HCT116 (cell line): Measurements from ENCODE around the gene DLK1. TPM values are rescaled to one million over a fixed set of nuclear protein-coding genes. Genes with fewer than 3 reads are reported as not detected.

ENCODE experiments used
- ATAC-seq: fragments of 200-7000 bp; cut with Tn5 transposase; 2 replicates; pipeline ENCODE4 v1.9.1; 2020; ENCODE audit warnings: mild to moderate bottlenecking, moderate library complexity
- BruUV-seq: library from RNA; stranded (reverse); fragments of 400-500 nt; replicated peaks from 2 replicates; lab custom pipeline; 2021; lab: Mats Ljungman, UMichigan
- CTCF ChIA-PET: fragments of 300-600 bp; sonication (Branson Sonifier 250); formaldehyde crosslinking; loops from one replicate; lab custom pipeline; 2021; ENCODE audit warnings: antibody characterized with exemption; lab: Charles Lee
- POLR2A ChIA-PET: fragments of 300-600, 350-600 bp; sonication (Branson Sonifier 250); formaldehyde crosslinking; loops from one replicate; lab custom pipeline; 2021; ENCODE audit warnings: antibody characterized with exemption; lab: Charles Lee
- RAD21 ChIA-PET, 2 experiments: fragments of 300-600 bp; sonication (Branson Sonifier 250); formaldehyde crosslinking; loops; one replicate each; lab custom pipeline; 2023; ENCODE audit warnings: low total read pairs in 2 of 2; ENCODE audit not compliant: uncharacterized antibody in 2 of 2, unreplicated experiment in 2 of 2, low non-redundant PET in 1 of 2; lab: Charles Lee
- DNase-seq: peaks from one replicate; pipeline ENCODE4 v3.0.0-alpha.2; 2010; ENCODE audit warnings: low read depth, low spot score
- H2AFZ ChIP-seq: fragments of 200-600 bp; shearing (Covaris generic), sonication (generic); 2 replicates; pipeline ENCODE4 v1.6.1; 2017; ENCODE audit warnings: low read depth, mixed run types, mixed read lengths, antibody characterized with exemption, low read length; ENCODE audit not compliant: poor library complexity, severe bottlenecking
- H3K27ac ChIP-seq: 2 replicates; pipeline ENCODE4 v1.5.1; 2012; ENCODE audit warnings: low read depth, low read length
- H3K27me3 ChIP-seq: fragments of 200-600 bp; sonication (generic); 2 replicates; pipeline ENCODE4 v1.6.1; 2016; ENCODE audit warnings: mixed run types, low read length, mixed read lengths; ENCODE audit not compliant: insufficient read depth
- H3K36me3 ChIP-seq, 2 experiments: fragments of 200-500 bp in 1 of 2; fragments of 200-600 bp in 1 of 2; sonication (Bioruptor generic) in 1 of 2; sonication (generic) in 1 of 2; 2 replicates each; pipeline versions ENCODE4 v1.5.1 to v1.6.1; 2014 to 2016; ENCODE audit warnings: low read length in 2 of 2, inconsistent platforms in 1 of 2, mixed read lengths in 1 of 2, mixed run types in 1 of 2; ENCODE audit not compliant: insufficient read depth in 2 of 2, control insufficient read depth in 1 of 2
- H3K4me1 ChIP-seq, 2 experiments: fragments of 200-600 bp in 1 of 2; sonication (generic) in 1 of 2; 2 replicates each; pipeline versions ENCODE4 v1.5.1 to v1.6.1; 2012 to 2017; ENCODE audit warnings: low read length in 2 of 2, inconsistent platforms in 1 of 2, mild to moderate bottlenecking in 1 of 2, mixed read lengths in 1 of 2, mixed run types in 1 of 2, moderate library complexity in 1 of 2; ENCODE audit not compliant: insufficient read depth in 2 of 2, control insufficient read depth in 1 of 2
- H3K4me2 ChIP-seq: fragments of 200-600 bp; sonication (generic); 2 replicates; pipeline ENCODE4 v1.6.1; 2017; ENCODE audit warnings: mixed run types, low read length, mixed read lengths
- H3K4me3 ChIP-seq, 2 experiments: fragments of 200-600 bp in 1 of 2; sonication (generic) in 1 of 2; replicated peaks in 1 of 2; 2 replicates each; pipeline ENCODE4 v1.5.1; 2011 to 2016; ENCODE audit warnings: low read length in 2 of 2, control low read depth in 1 of 2, low read depth in 1 of 2, mild to moderate bottlenecking in 1 of 2, mixed read lengths in 1 of 2, mixed run types in 1 of 2
- H3K79me2 ChIP-seq: fragments of 200-600 bp; sonication (generic); 2 replicates; pipeline ENCODE4 v1.6.1; 2017; ENCODE audit warnings: mild to moderate bottlenecking, mixed run types, low read length, moderate library complexity, mixed read lengths; ENCODE audit not compliant: insufficient read depth
- H3K9ac ChIP-seq: fragments of 200-600 bp; sonication (generic); 2 replicates; pipeline ENCODE4 v1.6.1; 2016; ENCODE audit warnings: low read length, mixed read lengths
- H3K9me2 ChIP-seq: fragments of 200-600 bp; sonication (generic), shearing (Covaris generic); 2 replicates; pipeline ENCODE4 v1.6.1; 2017; ENCODE audit warnings: mixed run types, mild to moderate bottlenecking, moderate library complexity; ENCODE audit not compliant: insufficient read depth
- H3K9me3 ChIP-seq, 2 experiments: fragments of 200-500 bp in 1 of 2; fragments of 200-600 bp in 1 of 2; sonication (Bioruptor generic) in 1 of 2; sonication (generic) in 1 of 2; 2 replicates each; pipeline ENCODE4 v1.6.1; 2014 to 2017; ENCODE audit warnings: low read length in 2 of 2, mixed read lengths in 2 of 2, inconsistent platforms in 1 of 2, low read depth in 1 of 2, mild to moderate bottlenecking in 1 of 2, mixed run types in 1 of 2, moderate library complexity in 1 of 2; ENCODE audit not compliant: control insufficient read depth in 1 of 2, insufficient read depth in 1 of 2
- H4K20me1 ChIP-seq: fragments of 200-600 bp; sonication (generic), shearing (Covaris generic); 2 replicates; pipeline ENCODE4 v1.6.1; 2017; ENCODE audit warnings: mixed run types, mild to moderate bottlenecking, moderate library complexity; ENCODE audit not compliant: insufficient read depth
- CBX3 ChIP-seq: IDR thresholded peaks from 2 replicates; pipeline ENCODE4 v1.6.1; 2012; ENCODE audit warnings: low read depth
- CEBPB ChIP-seq: IDR thresholded peaks from 2 replicates; pipeline ENCODE4 v1.6.1; 2012; ENCODE audit warnings: low read depth
- EGR1 ChIP-seq: IDR thresholded peaks from 2 replicates; pipeline ENCODE4 v1.6.1; 2012; ENCODE audit warnings: low read depth
- ELF1 ChIP-seq: IDR thresholded peaks from 2 replicates; pipeline ENCODE4 v1.6.1; 2012; ENCODE audit warnings: low read depth, borderline replicate concordance
- FOSL1 ChIP-seq: IDR thresholded peaks from 2 replicates; pipeline ENCODE4 v1.6.1; 2012; ENCODE audit warnings: low read depth
- JUND ChIP-seq: IDR thresholded peaks from 2 replicates; pipeline ENCODE4 v1.6.1; 2012
- POLR2A ChIP-seq: IDR thresholded peaks from 2 replicates; pipeline ENCODE4 v1.7.0; 2011; ENCODE audit warnings: borderline replicate concordance; ENCODE audit not compliant: insufficient read depth, insufficient read length; ENCODE audit errors: extremely low read depth
- POLR2AphosphoS5 ChIP-seq: IDR thresholded peaks from 2 replicates; pipeline ENCODE4 v1.6.1; 2011; ENCODE audit warnings: mild to moderate bottlenecking, low read depth, low read length, moderate library complexity
- SP1 ChIP-seq: IDR thresholded peaks from 2 replicates; pipeline ENCODE4 v1.6.1; 2012; ENCODE audit warnings: low read depth
- SRF ChIP-seq: IDR thresholded peaks from 2 replicates; pipeline ENCODE4 v1.6.1; 2012; ENCODE audit warnings: low read depth
- TCF7L2 ChIP-seq: IDR thresholded peaks from 2 replicates; pipeline ENCODE4 v1.7.0; 2011; ENCODE audit warnings: borderline replicate concordance, inconsistent platforms; ENCODE audit not compliant: insufficient read depth, insufficient read length; ENCODE audit errors: extremely low read depth
- YY1 ChIP-seq: IDR thresholded peaks from 2 replicates; pipeline ENCODE4 v1.6.1; 2011; ENCODE audit warnings: low read length, low read depth, moderate library complexity, mild to moderate bottlenecking; ENCODE audit not compliant: insufficient replicate concordance; ENCODE audit errors: extremely low read depth
- ZFX ChIP-seq: fragments of 450-650 bp; IDR thresholded peaks from 2 replicates; pipeline ENCODE4 v1.6.1; 2017
- ZNF274 ChIP-seq: fragments of 200-500 bp; sonication (Bioruptor generic); IDR thresholded peaks from 2 replicates; pipeline ENCODE4 v1.6.1; 2014; ENCODE audit warnings: mild to moderate bottlenecking, low read depth, low read length, inconsistent platforms
- intact Hi-C: fragments of 100-400 bp; cut with micrococcal nuclease; formaldehyde crosslinking; loops from 2 replicates; pipeline ENCODE4 v1.10.0; 2022
- total RNA-seq: library from RNA; stranded (reverse); gene quantifications from one replicate; pipeline ENCODE4 v1.2.1, GENCODE V29; 2021; ENCODE audit not compliant: unreplicated experiment
- TF ChIP-seq, protein P1 (sequence below): IDR thresholded peaks from 2 replicates; pipeline ENCODE4 v1.6.1; 2012
- TF ChIP-seq, protein P2 (sequence below): IDR thresholded peaks from 2 replicates; pipeline ENCODE4 v1.6.1; 2011; ENCODE audit warnings: mild to moderate bottlenecking, low read length, moderate library complexity; ENCODE audit not compliant: insufficient replicate concordance; ENCODE audit errors: extremely low read depth
- TF ChIP-seq, protein P3 (sequence below): IDR thresholded peaks from 2 replicates; pipeline ENCODE4 v1.6.1; 2012
- TF ChIP-seq, protein P4 (sequence below), 3 experiments: fragments of 200-600 bp in 1 of 3; sonication (generic) in 1 of 3; IDR thresholded peaks in 2 of 3; conservative IDR thresholded peaks in 1 of 3; 2 replicates each; pipeline ENCODE4 v1.5.1; 2012 to 2017; ENCODE audit warnings: low read depth in 2 of 3, low read length in 2 of 3, antibody characterized with exemption in 1 of 3, borderline replicate concordance in 1 of 3, control low read depth in 1 of 3, mild to moderate bottlenecking in 1 of 3, mixed read lengths in 1 of 3, mixed run types in 1 of 3, moderate library complexity in 1 of 3; ENCODE audit not compliant: insufficient read depth in 1 of 3

Gene DLK1
- total RNA-seq, 1 experiment from 2014 or later: 1.5 TPM

GRCh38 chr14:100755649-100756048 is 29.0 kb downstream of the DLK1 start (continued):
- TF ChIP-seq, protein P1, sequence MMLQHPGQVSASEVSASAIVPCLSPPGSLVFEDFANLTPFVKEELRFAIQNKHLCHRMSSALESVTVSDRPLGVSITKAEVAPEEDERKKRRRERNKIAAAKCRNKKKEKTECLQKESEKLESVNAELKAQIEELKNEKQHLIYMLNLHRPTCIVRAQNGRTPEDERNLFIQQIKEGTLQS: peak; percentile 38; the same call in 1 of the 2 replicates
- TF ChIP-seq ZFX (no peak), POLR2AphosphoS5 (no peak), POLR2A (no peak), JUND (peak; percentile 90), EGR1 (peak; percentile 22; the same call in 1 of the 2 replicates), YY1 (no peak), SRF (peak; percentile 71), SP1 (peak; percentile 83)
- TF ChIP-seq, protein P2, sequence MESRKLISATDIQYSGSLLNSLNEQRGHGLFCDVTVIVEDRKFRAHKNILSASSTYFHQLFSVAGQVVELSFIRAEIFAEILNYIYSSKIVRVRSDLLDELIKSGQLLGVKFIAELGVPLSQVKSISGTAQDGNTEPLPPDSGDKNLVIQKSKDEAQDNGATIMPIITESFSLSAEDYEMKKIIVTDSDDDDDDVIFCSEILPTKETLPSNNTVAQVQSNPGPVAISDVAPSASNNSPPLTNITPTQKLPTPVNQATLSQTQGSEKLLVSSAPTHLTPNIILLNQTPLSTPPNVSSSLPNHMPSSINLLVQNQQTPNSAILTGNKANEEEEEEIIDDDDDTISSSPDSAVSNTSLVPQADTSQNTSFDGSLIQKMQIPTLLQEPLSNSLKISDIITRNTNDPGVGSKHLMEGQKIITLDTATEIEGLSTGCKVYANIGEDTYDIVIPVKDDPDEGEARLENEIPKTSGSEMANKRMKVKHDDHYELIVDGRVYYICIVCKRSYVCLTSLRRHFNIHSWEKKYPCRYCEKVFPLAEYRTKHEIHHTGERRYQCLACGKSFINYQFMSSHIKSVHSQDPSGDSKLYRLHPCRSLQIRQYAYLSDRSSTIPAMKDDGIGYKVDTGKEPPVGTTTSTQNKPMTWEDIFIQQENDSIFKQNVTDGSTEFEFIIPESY: no peak
- TF ChIP-seq, all 23 proteins: peak for 12

- TF ChIP-seq YY1 (no peak), FOSL1 (peak; percentile 89; the same call in 1 of the 2 replicates), CEBPB (peak; percentile 33; the same call in 1 of the 2 replicates), SRF (0 out of 2 replicates have a peak, but pooled peaks have one; percentile 23), ELF1 (no peak), SP1 (peak; percentile 72), JUND (peak; percentile 74), ZNF274 (no peak), TCF7L2 (no peak), CBX3 (peak; percentile 42; the same call in 1 of the 2 replicates)
- TF ChIP-seq, protein P3, sequence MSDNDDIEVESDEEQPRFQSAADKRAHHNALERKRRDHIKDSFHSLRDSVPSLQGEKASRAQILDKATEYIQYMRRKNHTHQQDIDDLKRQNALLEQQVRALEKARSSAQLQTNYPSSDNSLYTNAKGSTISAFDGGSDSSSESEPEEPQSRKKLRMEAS: no peak
- TF ChIP-seq, protein P4, sequence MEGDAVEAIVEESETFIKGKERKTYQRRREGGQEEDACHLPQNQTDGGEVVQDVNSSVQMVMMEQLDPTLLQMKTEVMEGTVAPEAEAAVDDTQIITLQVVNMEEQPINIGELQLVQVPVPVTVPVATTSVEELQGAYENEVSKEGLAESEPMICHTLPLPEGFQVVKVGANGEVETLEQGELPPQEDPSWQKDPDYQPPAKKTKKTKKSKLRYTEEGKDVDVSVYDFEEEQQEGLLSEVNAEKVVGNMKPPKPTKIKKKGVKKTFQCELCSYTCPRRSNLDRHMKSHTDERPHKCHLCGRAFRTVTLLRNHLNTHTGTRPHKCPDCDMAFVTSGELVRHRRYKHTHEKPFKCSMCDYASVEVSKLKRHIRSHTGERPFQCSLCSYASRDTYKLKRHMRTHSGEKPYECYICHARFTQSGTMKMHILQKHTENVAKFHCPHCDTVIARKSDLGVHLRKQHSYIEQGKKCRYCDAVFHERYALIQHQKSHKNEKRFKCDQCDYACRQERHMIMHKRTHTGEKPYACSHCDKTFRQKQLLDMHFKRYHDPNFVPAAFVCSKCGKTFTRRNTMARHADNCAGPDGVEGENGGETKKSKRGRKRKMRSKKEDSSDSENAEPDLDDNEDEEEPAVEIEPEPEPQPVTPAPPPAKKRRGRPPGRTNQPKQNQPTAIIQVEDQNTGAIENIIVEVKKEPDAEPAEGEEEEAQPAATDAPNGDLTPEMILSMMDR (IDR thresholded peaks at IDR 0.05 in 2 of 3, conservative IDR thresholded peaks at IDR 0.05 in 1 of 3; ENCODE audit: borderline replicate concordance in 1 of 3, insufficient read depth in 1 of 3, low read depth in 2 of 3, low read length in 2 of 3): no peak
- POLR2A ChIA-PET: no interaction called here
- H3K4me2 ChIP-seq: peak overlapping the region; percentile 51
Observed at GRCh38 chr14:100761481-100761880, 34.8 kb downstream of the DLK1 start.

More at GRCh38 chr14:100761481-100761880, 34.8 kb downstream of the DLK1 start:
- no peak overlapping the region for H3K4me3 ChIP-seq
- H3K9me2 ChIP-seq: no peaks in the 10 kb centered on the region
- no peaks in the 10 kb centered on the region for H3K79me2 ChIP-seq
- ChIA-PET RAD21 (no interaction called here), CTCF (no interaction called here)
- no peaks in the 10 kb centered on the region for H3K36me3 ChIP-seq
- H3K9me3 ChIP-seq: no peaks in the 10 kb centered on the region
- BruUV-seq: no TSS peak
- no peaks in the 10 kb centered on the region for H4K20me1 ChIP-seq
- intact Hi-C loops: no loop called here
- H3K27ac ChIP-seq: no peak overlapping the region
- peak; percentile 62; the same call in 1 of the 2 replicates for ATAC-seq
- DNase-seq: peak; percentile 40
- H3K4me1 ChIP-seq: peaks cover 0 to 15% of the 10 kb centered on the region in 2 experiments; a peak in 2 of 4 replicates
- H3K27me3 ChIP-seq: no peaks in the 10 kb centered on the region
- no peak overlapping the region for H2AFZ ChIP-seq
- no peak overlapping the region for H3K9ac ChIP-seq
